ENCODE data around the gene KIF5B. TPM values are rescaled to one million over a fixed set of nuclear protein-coding genes. Genes with fewer than 3 reads are reported as not detected.
"Not testable (repeated sequence)": the region's sequence is repeated elsewhere in the genome, so short reads cannot be mapped to it uniquely, and the experiment has no call there.

The KIF5B gene
- total RNA-seq, 2 experiments from 2014 or later: 63.8 to 81.3 TPM

DNA sequence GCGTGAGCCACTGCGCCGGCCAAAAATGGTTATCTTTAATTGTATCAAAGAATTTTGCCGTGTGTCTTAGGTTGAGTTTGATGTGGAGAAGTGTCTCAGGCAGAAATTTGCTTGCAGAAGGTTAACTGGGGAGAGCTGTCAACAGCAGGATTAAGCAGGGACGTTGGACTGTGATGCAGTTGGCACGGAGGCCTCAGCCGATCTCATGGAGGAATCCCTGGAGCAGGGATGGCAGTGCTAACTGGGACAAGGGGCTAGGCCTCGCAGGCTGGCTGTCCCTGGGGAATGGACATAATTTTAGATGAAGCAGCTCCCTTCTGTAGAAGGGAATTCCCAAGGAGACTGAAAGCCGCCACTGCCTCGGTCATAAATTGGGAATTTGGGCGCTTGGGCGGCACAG is 12.3 kb upstream of the KIF5B start:
- TF ChIP-seq, protein P1, sequence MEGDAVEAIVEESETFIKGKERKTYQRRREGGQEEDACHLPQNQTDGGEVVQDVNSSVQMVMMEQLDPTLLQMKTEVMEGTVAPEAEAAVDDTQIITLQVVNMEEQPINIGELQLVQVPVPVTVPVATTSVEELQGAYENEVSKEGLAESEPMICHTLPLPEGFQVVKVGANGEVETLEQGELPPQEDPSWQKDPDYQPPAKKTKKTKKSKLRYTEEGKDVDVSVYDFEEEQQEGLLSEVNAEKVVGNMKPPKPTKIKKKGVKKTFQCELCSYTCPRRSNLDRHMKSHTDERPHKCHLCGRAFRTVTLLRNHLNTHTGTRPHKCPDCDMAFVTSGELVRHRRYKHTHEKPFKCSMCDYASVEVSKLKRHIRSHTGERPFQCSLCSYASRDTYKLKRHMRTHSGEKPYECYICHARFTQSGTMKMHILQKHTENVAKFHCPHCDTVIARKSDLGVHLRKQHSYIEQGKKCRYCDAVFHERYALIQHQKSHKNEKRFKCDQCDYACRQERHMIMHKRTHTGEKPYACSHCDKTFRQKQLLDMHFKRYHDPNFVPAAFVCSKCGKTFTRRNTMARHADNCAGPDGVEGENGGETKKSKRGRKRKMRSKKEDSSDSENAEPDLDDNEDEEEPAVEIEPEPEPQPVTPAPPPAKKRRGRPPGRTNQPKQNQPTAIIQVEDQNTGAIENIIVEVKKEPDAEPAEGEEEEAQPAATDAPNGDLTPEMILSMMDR (conservative IDR thresholded peaks at IDR 0.05; ENCODE audit: low read length): no peak
- TF ChIP-seq EZH2phosphoT487 (IDR thresholded peaks at IDR 0.05; ENCODE audit: borderline replicate concordance, low read depth, low read length): no peak
- intact Hi-C loops (cut with micrococcal nuclease; ENCODE audit: unreplicated experiment): no loop called here
- H3K4me1 ChIP-seq (ENCODE audit: insufficient read depth, low read length, poor library complexity, severe bottlenecking): no peaks in the 10 kb centered on the region
- no peak for DNase-seq (ENCODE audit: low spot score)
- BruUV-seq (replicated peaks): no TSS peak
- no peaks in the 10 kb centered on the region for H3K79me2 ChIP-seq (ENCODE audit: insufficient read depth, low read depth, low read length)
- no peak overlapping the region for H3K27ac ChIP-seq (ENCODE audit: low read depth, low read length, poor library complexity, severe bottlenecking)
- no peak overlapping the region for H2AFZ ChIP-seq (ENCODE audit: low read length)
- no peaks in the 10 kb centered on the region for H3K9me3 ChIP-seq (ENCODE audit: low read length)
- H3K9me2 ChIP-seq (ENCODE audit: insufficient read depth, low read length): no peaks in the 10 kb centered on the region
- no peaks in the 10 kb centered on the region for H4K20me1 ChIP-seq (ENCODE audit: insufficient read depth, low read length)
- no peaks in the 10 kb centered on the region for H3K36me3 ChIP-seq (ENCODE audit: insufficient read depth, low read length)
- no peak overlapping the region for H3K4me3 ChIP-seq (ENCODE audit: low read depth, low read length, poor library complexity, severe bottlenecking)
- CTCF ChIA-PET (ENCODE audit: unreplicated experiment): no interaction called here
- no peak overlapping the region for H3K4me2 ChIP-seq (ENCODE audit: low read length)
- POLR2A ChIA-PET: no interaction called here

DNA sequence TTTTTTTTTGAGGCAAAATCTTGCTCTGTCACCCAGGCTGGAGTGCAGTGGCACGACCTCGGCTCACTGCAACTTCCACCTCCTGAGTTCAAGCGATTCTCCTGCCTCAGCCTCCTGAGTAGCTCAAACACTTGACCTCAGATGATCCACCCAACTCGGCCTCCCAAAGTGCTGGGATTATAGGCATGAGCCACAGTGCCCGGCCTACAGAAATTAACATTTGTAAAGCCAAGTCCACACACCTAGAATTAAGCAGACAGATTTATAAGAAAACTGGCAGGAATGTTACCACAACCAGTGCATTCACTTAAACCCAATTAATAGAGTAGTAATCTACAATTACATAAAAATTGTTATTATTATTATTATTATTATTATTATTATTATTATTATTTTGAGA is 11.7 kb upstream of the KIF5B start:
- H3K27ac ChIP-seq (ENCODE audit: low read depth, low read length, poor library complexity, severe bottlenecking); H3K4me3 ChIP-seq (ENCODE audit: low read depth, low read length, poor library complexity, severe bottlenecking); BruUV-seq (replicated peaks); CTCF ChIA-PET (ENCODE audit: unreplicated experiment); H4K20me1 ChIP-seq (ENCODE audit: insufficient read depth, low read length); H3K79me2 ChIP-seq (ENCODE audit: insufficient read depth, low read depth, low read length); intact Hi-C loops (cut with micrococcal nuclease; ENCODE audit: unreplicated experiment); H2AFZ ChIP-seq (ENCODE audit: low read length); H3K9me3 ChIP-seq (ENCODE audit: low read length); H3K36me3 ChIP-seq (ENCODE audit: insufficient read depth, low read length); H3K4me1 ChIP-seq (ENCODE audit: insufficient read depth, low read length, poor library complexity, severe bottlenecking); H3K4me2 ChIP-seq (ENCODE audit: low read length); H3K9me2 ChIP-seq (ENCODE audit: insufficient read depth, low read length); POLR2A ChIA-PET; DNase-seq (ENCODE audit: low spot score): not testable (repeated sequence)

DNA sequence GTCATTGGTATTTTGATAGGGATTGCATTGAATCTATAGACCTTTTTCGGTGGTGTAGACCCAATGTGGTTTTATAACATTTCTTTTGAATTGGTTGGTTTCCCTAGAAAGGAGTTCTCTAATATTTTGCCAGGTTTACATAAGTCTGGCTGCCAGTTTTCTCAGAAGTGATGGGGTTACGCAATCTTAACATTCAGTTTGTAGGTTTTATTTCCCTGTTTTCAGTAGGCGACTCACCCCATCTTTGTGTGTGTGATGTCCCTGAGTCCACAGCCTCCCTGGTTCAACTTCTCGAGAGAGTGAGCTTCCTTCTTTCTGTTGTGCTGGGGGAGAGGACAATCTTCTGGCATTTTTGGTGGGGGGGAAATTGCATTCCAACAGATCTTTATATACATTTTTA is 9.6 kb upstream of the KIF5B start:
- CTCF ChIA-PET (ENCODE audit: unreplicated experiment): no interaction called here
- TF ChIP-seq, protein P1 (conservative IDR thresholded peaks at IDR 0.05; ENCODE audit: low read length): no peak
- TF ChIP-seq EZH2phosphoT487 (IDR thresholded peaks at IDR 0.05; ENCODE audit: borderline replicate concordance, low read depth, low read length): no peak
- H3K79me2 ChIP-seq (ENCODE audit: insufficient read depth, low read depth, low read length): no peaks in the 10 kb centered on the region
- H3K36me3 ChIP-seq (ENCODE audit: insufficient read depth, low read length): no peaks in the 10 kb centered on the region
- no peaks in the 10 kb centered on the region for H3K4me1 ChIP-seq (ENCODE audit: insufficient read depth, low read length, poor library complexity, severe bottlenecking)
- no peak overlapping the region for H3K4me3 ChIP-seq (ENCODE audit: low read depth, low read length, poor library complexity, severe bottlenecking)
- POLR2A ChIA-PET: interaction anchor here (0.6 kb wide), 1 partner anchor 299 kb away, joined by 4 read pairs; no protein-coding TSS in a partner anchor
- no peak overlapping the region for H3K4me2 ChIP-seq (ENCODE audit: low read length)
- no peaks in the 10 kb centered on the region for H4K20me1 ChIP-seq (ENCODE audit: insufficient read depth, low read length)
- H2AFZ ChIP-seq (ENCODE audit: low read length): no peak overlapping the region
- no peak overlapping the region for H3K27ac ChIP-seq (ENCODE audit: low read depth, low read length, poor library complexity, severe bottlenecking)
- DNase-seq (ENCODE audit: low spot score): no peak
- BruUV-seq (replicated peaks): no TSS peak
- no peaks in the 10 kb centered on the region for H3K9me3 ChIP-seq (ENCODE audit: low read length)
- intact Hi-C loops (cut with micrococcal nuclease; ENCODE audit: unreplicated experiment): no loop called here
- no peaks in the 10 kb centered on the region for H3K9me2 ChIP-seq (ENCODE audit: insufficient read depth, low read length)
